ENCODE results near the gene OBSCN. TPM values are rescaled to one million over a fixed set of nuclear protein-coding genes. Genes with fewer than 3 reads are reported as not detected.

The OBSCN gene
- total RNA-seq, 1 experiment from 2014 or later, result 33.3 TPM

DNA sequence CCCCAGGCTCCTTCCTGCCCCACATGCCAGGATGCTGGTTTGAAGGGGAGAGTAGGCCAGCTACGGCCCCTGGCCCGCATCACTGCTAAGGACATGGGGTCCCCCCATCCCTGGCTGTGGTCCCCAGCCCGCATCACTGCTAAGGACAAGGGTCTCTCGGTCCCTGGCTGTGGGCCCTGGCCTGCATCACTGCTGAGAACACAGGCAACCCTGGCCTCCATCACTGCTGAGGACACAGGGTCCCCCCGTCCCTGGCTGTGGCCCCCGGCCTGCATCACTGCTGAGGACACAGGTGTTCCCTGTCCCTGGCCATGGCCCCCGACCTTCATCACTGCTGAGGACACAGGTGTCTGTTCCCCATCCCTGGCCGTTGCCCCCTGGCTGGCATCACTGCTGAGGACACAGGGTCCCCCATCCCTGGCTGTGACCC is 448 bp upstream of the OBSCN start:
- no peak overlapping the region for H3K4ac ChIP-seq (ENCODE audit: low read depth, low read length)
- H3T11ph ChIP-seq (ENCODE audit: low read length), result no peak overlapping the region
- H2BK120ac ChIP-seq (ENCODE audit: low read depth, low read length, poor library complexity, severe bottlenecking), result no peak overlapping the region
- no peak overlapping the region for H3K56ac ChIP-seq (ENCODE audit: insufficient read length, low read depth, low read length)
- no peaks in the 10 kb centered on the region for H3K23me2 ChIP-seq (ENCODE audit: insufficient read length, low read depth, low read length, poor library complexity, severe bottlenecking)
- H3K79me2 ChIP-seq (ENCODE audit: insufficient read depth, low read length), result no peaks in the 10 kb centered on the region
- no peak overlapping the region for H3K14ac ChIP-seq (ENCODE audit: insufficient read depth, low read length)
- H3K4me1 Mint-ChIP-seq, result peaks cover 2% of the 10 kb centered on the region in 2 experiments; a peak in 2 of 4 replicates
- no peak overlapping the region for H3K4me2 ChIP-seq (ENCODE audit: insufficient read depth, insufficient read length, low read length)
- H3K27me3 Mint-ChIP-seq (ENCODE audit: low read depth), result peaks cover 33% of the 10 kb centered on the region
- no peak for DNase-seq
- H4K8ac ChIP-seq (replicated peaks; ENCODE audit: insufficient read length, low read depth, low read length), result no peak overlapping the region
- H3K27ac Mint-ChIP-seq, result no peak overlapping the region; a peak in 1 of 7 replicates
- no peak overlapping the region for H3K4me3 Mint-ChIP-seq
- H2AK5ac ChIP-seq (ENCODE audit: insufficient read length, low read length), result no peak overlapping the region
- H3K27me3 ChIP-seq (ENCODE audit: insufficient read depth, low read length), result no peaks in the 10 kb centered on the region; the same call in 1 of the 2 replicates
- WGBS (ENCODE audit: extremely low coverage, insufficient read length, low lambda C conversion rate), result no CpG with 5 or more reads among the region's 8 CpGs
- H2BK5ac ChIP-seq (ENCODE audit: insufficient read length, low read length), result no peak overlapping the region
- no peak overlapping the region for H3K18ac ChIP-seq (ENCODE audit: insufficient read length, low read depth, low read length)
- no peak overlapping the region for H4K5ac ChIP-seq (ENCODE audit: insufficient read length, low read depth, low read length)
- no peak overlapping the region for H3K23ac ChIP-seq (ENCODE audit: insufficient read length, low read depth, low read length)
- no peaks in the 10 kb centered on the region for H4K20me1 ChIP-seq (ENCODE audit: control insufficient read depth, insufficient read depth, insufficient read length)
- TF ChIP-seq, protein P1, sequence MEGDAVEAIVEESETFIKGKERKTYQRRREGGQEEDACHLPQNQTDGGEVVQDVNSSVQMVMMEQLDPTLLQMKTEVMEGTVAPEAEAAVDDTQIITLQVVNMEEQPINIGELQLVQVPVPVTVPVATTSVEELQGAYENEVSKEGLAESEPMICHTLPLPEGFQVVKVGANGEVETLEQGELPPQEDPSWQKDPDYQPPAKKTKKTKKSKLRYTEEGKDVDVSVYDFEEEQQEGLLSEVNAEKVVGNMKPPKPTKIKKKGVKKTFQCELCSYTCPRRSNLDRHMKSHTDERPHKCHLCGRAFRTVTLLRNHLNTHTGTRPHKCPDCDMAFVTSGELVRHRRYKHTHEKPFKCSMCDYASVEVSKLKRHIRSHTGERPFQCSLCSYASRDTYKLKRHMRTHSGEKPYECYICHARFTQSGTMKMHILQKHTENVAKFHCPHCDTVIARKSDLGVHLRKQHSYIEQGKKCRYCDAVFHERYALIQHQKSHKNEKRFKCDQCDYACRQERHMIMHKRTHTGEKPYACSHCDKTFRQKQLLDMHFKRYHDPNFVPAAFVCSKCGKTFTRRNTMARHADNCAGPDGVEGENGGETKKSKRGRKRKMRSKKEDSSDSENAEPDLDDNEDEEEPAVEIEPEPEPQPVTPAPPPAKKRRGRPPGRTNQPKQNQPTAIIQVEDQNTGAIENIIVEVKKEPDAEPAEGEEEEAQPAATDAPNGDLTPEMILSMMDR (conservative IDR thresholded peaks at IDR 0.05), result no peak
- no peak overlapping the region for H3K9ac ChIP-seq (ENCODE audit: extremely low read depth, insufficient read length, low read length)
- no peak overlapping the region for H3K27ac ChIP-seq (ENCODE audit: insufficient read length, low read depth, low read length)
- no peak overlapping the region for H4K91ac ChIP-seq (ENCODE audit: insufficient read length, low read depth, low read length)
- no peak overlapping the region for H2BK12ac ChIP-seq (ENCODE audit: insufficient read length, low read depth, low read length)
- no peaks in the 10 kb centered on the region for H3K4me1 ChIP-seq (ENCODE audit: insufficient read depth, low read length)
- H3K79me1 ChIP-seq (ENCODE audit: insufficient read depth, low read depth, low read length, poor library complexity, severe bottlenecking), result no peaks in the 10 kb centered on the region
- no peak overlapping the region for H2BK15ac ChIP-seq (ENCODE audit: low read depth, low read length)
- no peak overlapping the region for H2BK20ac ChIP-seq (ENCODE audit: low read depth, low read length, poor library complexity, severe bottlenecking)
- H2AFZ ChIP-seq (ENCODE audit: low read length), result no peak overlapping the region
- H3K36me3 Mint-ChIP-seq (ENCODE audit: insufficient read depth in 1 of 3, low read depth in 3 of 3), result no peaks in the 10 kb centered on the region
- no peaks in the 10 kb centered on the region for H3K9me3 Mint-ChIP-seq
- H3K9me3 ChIP-seq (ENCODE audit: control insufficient read depth, low read depth, low read length), result no peaks in the 10 kb centered on the region

Data from H9 (cell line).